Neural progenitor cell (in vitro differentiated cells): ENCODE data around the gene TGM3.

Experiments used
- EZH2 ChIP-seq: fragments of 200-600 bp; sonication (generic); IDR thresholded peaks from 2 replicates; pipeline ENCODE4 v1.6.1; 2017; ENCODE audit warnings: antibody characterized with exemption, mild to moderate bottlenecking, moderate library complexity
- EZH2phosphoT487 ChIP-seq: fragments of 200-600 bp; sonication (generic); IDR thresholded peaks from 2 replicates; pipeline ENCODE4 v1.6.1; 2017; ENCODE audit warnings: antibody characterized with exemption
- TF ChIP-seq, protein P1 (sequence below): fragments of 200-600 bp; sonication (generic); IDR thresholded peaks from 2 replicates; pipeline ENCODE4 v1.5.1; 2017; ENCODE audit warnings: antibody characterized with exemption, mild to moderate bottlenecking

DNA sequence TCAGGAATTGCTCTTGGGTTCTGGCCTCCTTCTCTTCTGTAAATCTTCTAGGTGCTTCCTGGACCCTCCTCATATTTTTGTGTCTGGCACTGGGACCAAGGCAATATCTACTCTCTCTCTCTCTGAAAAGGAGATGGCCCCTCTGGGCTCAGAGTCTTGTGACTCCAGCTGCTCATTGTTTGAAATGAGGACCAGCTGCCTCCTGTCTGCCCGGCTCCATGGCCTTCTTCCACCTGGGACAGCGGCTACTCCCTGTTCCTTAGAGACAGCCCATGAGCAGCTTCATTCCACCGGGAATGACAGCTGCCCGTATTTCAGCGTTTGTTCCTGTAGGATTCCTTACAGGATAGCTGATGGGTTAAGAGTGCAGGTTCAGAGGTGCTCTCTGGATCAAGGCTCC is 2.9 kb downstream of the TGM3 start:
- TF ChIP-seq, protein P1, sequence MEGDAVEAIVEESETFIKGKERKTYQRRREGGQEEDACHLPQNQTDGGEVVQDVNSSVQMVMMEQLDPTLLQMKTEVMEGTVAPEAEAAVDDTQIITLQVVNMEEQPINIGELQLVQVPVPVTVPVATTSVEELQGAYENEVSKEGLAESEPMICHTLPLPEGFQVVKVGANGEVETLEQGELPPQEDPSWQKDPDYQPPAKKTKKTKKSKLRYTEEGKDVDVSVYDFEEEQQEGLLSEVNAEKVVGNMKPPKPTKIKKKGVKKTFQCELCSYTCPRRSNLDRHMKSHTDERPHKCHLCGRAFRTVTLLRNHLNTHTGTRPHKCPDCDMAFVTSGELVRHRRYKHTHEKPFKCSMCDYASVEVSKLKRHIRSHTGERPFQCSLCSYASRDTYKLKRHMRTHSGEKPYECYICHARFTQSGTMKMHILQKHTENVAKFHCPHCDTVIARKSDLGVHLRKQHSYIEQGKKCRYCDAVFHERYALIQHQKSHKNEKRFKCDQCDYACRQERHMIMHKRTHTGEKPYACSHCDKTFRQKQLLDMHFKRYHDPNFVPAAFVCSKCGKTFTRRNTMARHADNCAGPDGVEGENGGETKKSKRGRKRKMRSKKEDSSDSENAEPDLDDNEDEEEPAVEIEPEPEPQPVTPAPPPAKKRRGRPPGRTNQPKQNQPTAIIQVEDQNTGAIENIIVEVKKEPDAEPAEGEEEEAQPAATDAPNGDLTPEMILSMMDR, result no peak
- TF ChIP-seq EZH2 (no peak), EZH2phosphoT487 (no peak)
